Skin epidermis (tissue), 12 donors: Measurements from ENCODE around the gene ZNF831.
A peak's percentile ranks its signal among the peaks of the same experiment; 100 is the strongest.

Experiments
- H3K27ac ChIP-seq, 21 experiments: fragments of 200-600 bp; sonication (generic) in 11 of 21; one replicate each; pipeline ENCODE4 v1.5.0; 2020; ENCODE audit warnings: mild to moderate bottlenecking in 3 of 21, inconsistent platforms in 2 of 21, moderate library complexity in 2 of 21
- H3K4me3 ChIP-seq, 7 experiments: fragments of 200-600 bp; sonication (generic) in 2 of 7; one replicate each; pipeline ENCODE4 v1.5.0; 2020; ENCODE audit warnings: inconsistent platforms in 2 of 7, mild to moderate bottlenecking in 2 of 7, moderate library complexity in 1 of 7

The ZNF831 gene

GRCh38 chr20:59138114-59138748, 25.4 kb upstream of the ZNF831 start:
- H3K27ac ChIP-seq = no peak overlapping the region
- no peak overlapping the region for H3K4me3 ChIP-seq

- Histone ChIP-seq H3K4me3 (no peak overlapping the region), H3K27ac (no peak overlapping the region)
These were observed 23.6 kb upstream of the ZNF831 start for GRCh38 chr20:59139998-59140397.

GRCh38 chr20:59141818-59142581, 21.6 kb upstream of the ZNF831 start:
- no peak overlapping the region for H3K27ac ChIP-seq
- H3K4me3 ChIP-seq = no peak overlapping the region

GRCh38 chr20:59143326-59143725, 20.3 kb upstream of the ZNF831 start:
- H3K4me3 ChIP-seq = no peak overlapping the region

GRCh38 chr20:59144179-59144830, 19.3 kb upstream of the ZNF831 start:
- H3K4me3 ChIP-seq = no peak overlapping the region
- peak overlapping the region in 1 of 21 experiments; percentile 88 for H3K27ac ChIP-seq

More at GRCh38 chr20:59143326-59143725, 20.3 kb upstream of the ZNF831 start:
- H3K27ac ChIP-seq = no peak overlapping the region

GRCh38 chr20:59144831-59145196, 18.8 kb upstream of the ZNF831 start:
- Histone ChIP-seq H3K4me3 (no peak overlapping the region), H3K27ac (peak overlapping the region in 1 of 21 experiments; percentile 88)

GRCh38 chr20:59145247-59145923, 18.2 kb upstream of the ZNF831 start:
- Histone ChIP-seq H3K4me3 (no peak overlapping the region), H3K27ac (peak overlapping the region in 12 of 21 experiments; percentile 35 to 88 (median 72))

- Histone ChIP-seq H3K4me3 (peak overlapping the region in 5 of 7 experiments; percentile 3 to 25 (median 17)), H3K27ac (peak overlapping the region in 19 of 21 experiments; percentile 3 to 88 (median 69))
These were observed 17.5 kb upstream of the ZNF831 start for GRCh38 chr20:59145924-59146779.

GRCh38 chr20:59146780-59147565, 16.6 kb upstream of the ZNF831 start:
- Histone ChIP-seq H3K27ac (peak overlapping the region in 20 of 21 experiments; percentile 3 to 88 (median 68)), H3K4me3 (peak overlapping the region in 5 of 7 experiments; percentile 9 to 25 (median 15))

GRCh38 chr20:59147586-59147985, 16.0 kb upstream of the ZNF831 start:
- peak overlapping the region in 15 of 21 experiments; percentile 12 to 88 (median 73) for H3K27ac ChIP-seq

GRCh38 chr20:59148701-59149493, 14.7 kb upstream of the ZNF831 start:
- H3K4me3 ChIP-seq = no peak overlapping the region
- peak overlapping the region in 14 of 21 experiments; percentile 3 to 90 (median 74) for H3K27ac ChIP-seq

More at GRCh38 chr20:59147586-59147985, 16.0 kb upstream of the ZNF831 start:
- peak overlapping the region in 2 of 7 experiments; percentile 10 to 25 for H3K4me3 ChIP-seq

- H3K27ac ChIP-seq = peak overlapping the region in 18 of 21 experiments; percentile 3 to 90 (median 72)
These were observed 13.7 kb upstream of the ZNF831 start for GRCh38 chr20:59149678-59150504.

GRCh38 chr20:59150821-59151251, 12.8 kb upstream of the ZNF831 start:
- H3K27ac ChIP-seq = peak overlapping the region in 13 of 21 experiments; percentile 1 to 90 (median 73)
- H3K4me3 ChIP-seq = no peak overlapping the region

More at GRCh38 chr20:59149678-59150504, 13.7 kb upstream of the ZNF831 start:
- no peak overlapping the region for H3K4me3 ChIP-seq

GRCh38 chr20:59151391-59151790, 12.2 kb upstream of the ZNF831 start:
- H3K27ac ChIP-seq = peak overlapping the region in 9 of 21 experiments; percentile 3 to 90 (median 61)
- no peak overlapping the region for H3K4me3 ChIP-seq

- Histone ChIP-seq H3K27ac (peak overlapping the region in 9 of 21 experiments; percentile 43 to 90 (median 61)), H3K4me3 (no peak overlapping the region)
These were observed 11.8 kb upstream of the ZNF831 start for GRCh38 chr20:59151820-59152219.
